NCI-H82 treated with DMSO at 0.1 percent for 48 hours (cell line): ENCODE measurements around the gene C1GALT1.
"Not testable (repeated sequence)": the region's sequence is repeated elsewhere in the genome, so short reads cannot be mapped to it uniquely, and the experiment has no call there.

Source experiments
- DNase-seq: peaks from one replicate; lab custom pipeline; 2025; ENCODE audit not compliant: unreplicated experiment; lab: John Stamatoyannopoulos, UW

C1GALT1 gene

GRCh38 chr7:7182156-7183060 is at the start of gene C1GALT1:
C1GALT1 (plus strand) TSS chr7:7182544; CDS start chr7:7234320, 51,776 bp downstream.
- DNase-seq = peak; percentile 94

GRCh38 chr7:7134046-7134445 is 48.3 kb upstream of the C1GALT1 start:
- no peak for DNase-seq

GRCh38 chr7:7135074-7135473 is 47.3 kb upstream of the C1GALT1 start:
- DNase-seq = no peak

GRCh38 chr7:7135924-7136323 is 46.4 kb upstream of the C1GALT1 start:
- DNase-seq = not testable (repeated sequence)

- DNase-seq = no peak
These were observed 45.6 kb upstream of the C1GALT1 start for GRCh38 chr7:7136466-7137381.

- DNase-seq = no peak
These were observed 43.4 kb upstream of the C1GALT1 start for GRCh38 chr7:7138897-7139296.

GRCh38 chr7:7143404-7143803 is 38.9 kb upstream of the C1GALT1 start:
- not testable (repeated sequence) for DNase-seq

GRCh38 chr7:7145151-7145550 is 37.2 kb upstream of the C1GALT1 start:
- not testable (repeated sequence) for DNase-seq

GRCh38 chr7:7146837-7147236 is 35.5 kb upstream of the C1GALT1 start:
- DNase-seq = no peak

- DNase-seq = no peak
These were observed 33.4 kb upstream of the C1GALT1 start for GRCh38 chr7:7148798-7149481.

- no peak for DNase-seq
These were observed 31.1 kb upstream of the C1GALT1 start for GRCh38 chr7:7151285-7151684.

GRCh38 chr7:7151865-7152264 is 30.5 kb upstream of the C1GALT1 start:
- DNase-seq = no peak

GRCh38 chr7:7152315-7152714 is 30.0 kb upstream of the C1GALT1 start:
- no peak for DNase-seq

GRCh38 chr7:7154355-7154754 is 28.0 kb upstream of the C1GALT1 start:
- DNase-seq = not testable (repeated sequence)

GRCh38 chr7:7156663-7157062 is 25.7 kb upstream of the C1GALT1 start:
- no peak for DNase-seq

- DNase-seq = no peak
These were observed 25.0 kb upstream of the C1GALT1 start for GRCh38 chr7:7157177-7157886.

GRCh38 chr7:7157887-7158271 is 24.5 kb upstream of the C1GALT1 start:
- DNase-seq = no peak

- no peak for DNase-seq
These were observed 23.2 kb upstream of the C1GALT1 start for GRCh38 chr7:7159063-7159658.

GRCh38 chr7:7164591-7164990 is 17.8 kb upstream of the C1GALT1 start:
- no peak for DNase-seq

GRCh38 chr7:7165372-7165771 is 17.0 kb upstream of the C1GALT1 start:
- no peak for DNase-seq
